C4-2B (cell line): ENCODE data around the gene MARCHF4.

Experiments used
- H3K27ac ChIP-seq: fragments of 450-650 bp; 2 replicates; pipeline ENCODE4 v1.5.1; 2017
- ZFX ChIP-seq: fragments of 450-650 bp; IDR thresholded peaks from 2 replicates; pipeline ENCODE4 v1.6.1; 2017
- TF ChIP-seq, protein P1 (sequence below): fragments of 450-650 bp; conservative IDR thresholded peaks from 2 replicates; pipeline ENCODE4 v1.5.1; 2017; ENCODE audit warnings: mild to moderate bottlenecking

The MARCHF4 gene

DNA sequence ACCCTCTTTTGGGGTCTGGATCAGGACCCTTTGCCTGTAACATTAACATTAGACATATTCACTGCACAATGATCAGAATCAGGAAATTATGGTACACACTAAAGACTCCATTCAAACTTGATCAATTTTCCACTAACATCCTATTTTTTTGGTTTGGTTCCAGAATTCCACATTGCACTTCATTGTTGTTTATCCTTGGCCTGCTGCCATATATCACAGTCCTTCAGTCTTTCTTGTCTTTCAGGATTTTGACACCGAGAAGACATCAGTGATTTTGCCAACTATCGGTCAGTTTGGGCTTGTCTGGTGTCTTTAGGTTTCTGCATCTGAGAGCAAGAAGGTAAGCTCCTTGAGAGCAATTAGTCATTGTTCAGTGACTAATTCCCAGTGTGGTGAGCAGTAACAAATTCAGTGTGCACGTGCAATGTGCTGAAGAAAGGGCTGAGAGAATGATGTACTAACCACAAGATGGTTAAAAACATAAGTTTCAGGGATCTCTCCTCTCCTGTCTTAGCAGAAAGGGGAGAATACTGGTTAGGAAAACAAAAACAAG lies 23.5 kb downstream of the MARCHF4 start:
- TF ChIP-seq ZFX: no peak
- TF ChIP-seq, protein P1, sequence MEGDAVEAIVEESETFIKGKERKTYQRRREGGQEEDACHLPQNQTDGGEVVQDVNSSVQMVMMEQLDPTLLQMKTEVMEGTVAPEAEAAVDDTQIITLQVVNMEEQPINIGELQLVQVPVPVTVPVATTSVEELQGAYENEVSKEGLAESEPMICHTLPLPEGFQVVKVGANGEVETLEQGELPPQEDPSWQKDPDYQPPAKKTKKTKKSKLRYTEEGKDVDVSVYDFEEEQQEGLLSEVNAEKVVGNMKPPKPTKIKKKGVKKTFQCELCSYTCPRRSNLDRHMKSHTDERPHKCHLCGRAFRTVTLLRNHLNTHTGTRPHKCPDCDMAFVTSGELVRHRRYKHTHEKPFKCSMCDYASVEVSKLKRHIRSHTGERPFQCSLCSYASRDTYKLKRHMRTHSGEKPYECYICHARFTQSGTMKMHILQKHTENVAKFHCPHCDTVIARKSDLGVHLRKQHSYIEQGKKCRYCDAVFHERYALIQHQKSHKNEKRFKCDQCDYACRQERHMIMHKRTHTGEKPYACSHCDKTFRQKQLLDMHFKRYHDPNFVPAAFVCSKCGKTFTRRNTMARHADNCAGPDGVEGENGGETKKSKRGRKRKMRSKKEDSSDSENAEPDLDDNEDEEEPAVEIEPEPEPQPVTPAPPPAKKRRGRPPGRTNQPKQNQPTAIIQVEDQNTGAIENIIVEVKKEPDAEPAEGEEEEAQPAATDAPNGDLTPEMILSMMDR: no peak
- H3K27ac ChIP-seq: no peak overlapping the region

GRCh38 chr2:216346781-216347180 lies 25.5 kb downstream of the MARCHF4 start:
- no peak overlapping the region for H3K27ac ChIP-seq

DNA sequence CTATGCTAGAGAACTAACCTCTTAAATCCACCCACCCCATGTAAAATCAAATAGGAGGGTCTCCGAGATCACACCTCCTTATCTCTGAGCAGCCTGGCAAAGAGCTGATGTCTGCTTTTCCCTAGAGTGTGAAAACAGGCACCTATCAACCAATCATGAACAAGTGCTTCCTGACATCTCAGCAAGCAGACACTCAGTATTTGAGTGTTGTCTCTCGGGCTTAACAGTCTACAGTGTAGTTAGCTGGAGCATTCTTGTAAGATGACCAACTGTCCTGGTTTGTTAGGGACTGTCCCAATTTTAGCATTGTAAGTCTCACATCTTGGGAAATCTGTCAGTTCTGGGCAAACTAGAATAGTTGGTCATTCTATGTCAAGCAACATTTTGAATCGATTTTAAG lies 26.4 kb downstream of the MARCHF4 start:
- TF ChIP-seq ZFX: no peak
- TF ChIP-seq, protein P1: no peak
- H3K27ac ChIP-seq: no peak overlapping the region

More at GRCh38 chr2:216346781-216347180, 25.5 kb downstream of the MARCHF4 start:
- TF ChIP-seq, protein P1: no peak
- no peak for TF ChIP-seq ZFX

DNA sequence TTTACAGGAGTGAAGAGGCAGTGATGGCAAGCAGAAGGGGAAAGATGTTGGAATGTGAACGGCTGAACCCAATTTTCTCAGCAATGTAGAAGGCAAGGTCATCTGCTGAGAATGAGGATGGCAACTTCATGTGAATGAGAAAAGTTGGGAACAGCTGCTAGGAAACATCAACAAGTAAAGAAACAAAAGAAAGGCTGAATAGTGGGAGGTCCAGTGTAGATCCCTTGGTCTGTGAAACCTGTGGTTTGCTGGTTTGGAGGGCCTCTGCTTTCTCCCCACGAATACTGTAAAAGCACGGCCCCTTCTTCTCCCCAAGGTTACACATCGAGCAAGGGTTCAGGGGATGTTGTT lies 27.4 kb downstream of the MARCHF4 start:
- no peak for TF ChIP-seq ZFX
- TF ChIP-seq, protein P1: no peak
- no peak overlapping the region for H3K27ac ChIP-seq

GRCh38 chr2:216344206-216344949 lies 27.9 kb downstream of the MARCHF4 start:
- H3K27ac ChIP-seq: no peak overlapping the region
- TF ChIP-seq ZFX: no peak
- TF ChIP-seq, protein P1: no peak

- H3K27ac ChIP-seq: no peak overlapping the region
- TF ChIP-seq, protein P1: no peak
- no peak for TF ChIP-seq ZFX
Measured at GRCh38 chr2:216343221-216343980, 28.9 kb downstream of the MARCHF4 start.

- no peak overlapping the region for H3K27ac ChIP-seq
- TF ChIP-seq, protein P1: no peak
- TF ChIP-seq ZFX: no peak
Measured at GRCh38 chr2:216341121-216341520, 31.2 kb downstream of the MARCHF4 start.
